ENCODE data around the gene OGFOD2. TPM values are rescaled to one million over a fixed set of nuclear protein-coding genes. Genes with fewer than 3 reads are reported as not detected.

OGFOD2 gene
- total and polyA plus RNA-seq, 9 of the 15 experiments (the other 6 are each of a cell fraction or from before 2014, with no cell fraction given), result 1.4 to 111 (median 18.5) TPM

DNA sequence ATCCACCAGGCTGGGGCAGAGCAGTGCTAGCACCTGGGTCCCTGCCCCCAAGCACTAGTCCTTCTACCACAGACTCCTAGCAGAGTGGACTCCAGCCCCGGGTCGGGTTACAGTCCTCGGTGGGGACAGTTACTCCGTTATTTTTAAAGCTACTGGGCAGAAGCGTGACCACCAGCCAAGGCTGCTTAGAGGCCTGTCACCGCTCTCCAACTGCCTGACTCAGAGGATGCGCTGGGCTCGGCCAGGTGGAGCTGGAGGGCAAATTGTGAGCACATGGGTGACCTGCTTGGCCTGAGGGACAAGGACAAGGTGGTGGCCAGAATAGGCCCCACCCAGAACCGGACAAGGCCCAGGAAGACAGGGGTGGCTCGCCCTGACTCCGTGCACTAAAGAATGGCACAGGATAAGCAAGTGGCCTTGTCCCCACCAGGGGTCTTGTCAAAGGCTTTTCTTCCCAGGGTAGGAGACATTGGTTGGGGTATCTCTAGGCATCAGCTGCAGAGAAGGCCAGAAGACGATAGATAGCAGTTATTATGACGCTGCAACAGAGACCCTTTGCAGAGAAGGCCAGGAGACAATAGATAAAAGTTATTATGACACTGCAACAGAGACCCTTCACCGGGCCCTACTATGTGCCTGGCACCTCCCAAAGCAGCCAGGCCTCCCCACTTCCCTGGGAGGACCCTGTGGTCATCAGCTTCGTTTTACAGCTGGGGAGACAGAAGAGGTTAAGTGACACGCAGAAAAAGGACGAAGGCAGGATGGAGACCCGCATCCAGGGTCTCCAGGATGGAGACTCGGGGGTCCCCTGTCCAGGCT, 10.4 kb upstream of the OGFOD2 start (continued):
- TF ChIP-seq THAP12 (CRISPR knock-in tag; IDR thresholded peaks at IDR 0.05) (no peak), ZNF24 (IDR thresholded peaks at IDR 0.05) (no peak), COPS2 (conservative IDR thresholded peaks at IDR 0.05) (no peak), MAX (CRISPR knock-in tag; IDR thresholded peaks at IDR 0.05) (peak; percentile 80), NBN (IDR thresholded peaks at IDR 0.05; ENCODE audit: low read depth) (no peak), SMAD3 (CRISPR knock-in tag; conservative IDR thresholded peaks at IDR 0.05) (no peak), ARID2 (IDR thresholded peaks at IDR 0.05) (0 out of 2 replicates have a peak, but pooled peaks have one; percentile 10), KLF13 (tag; IDR thresholded peaks at IDR 0.05; ENCODE audit: borderline replicate concordance, low read depth) (no peak), CXXC5 (CRISPR knock-in tag; IDR thresholded peaks at IDR 0.05) (no peak), POLR2AphosphoS5 (IDR thresholded peaks at IDR 0.05; ENCODE audit: control insufficient read depth, insufficient read depth, low read depth, low read length) (peak; percentile 51; the same call in 1 of the 2 replicates), CTCFL (IDR thresholded peaks at IDR 0.05; ENCODE audit: borderline replicate concordance, insufficient read depth, low read depth, low read length, poor library complexity, severe bottlenecking) (no peak), MTA2 (IDR thresholded peaks at IDR 0.05; ENCODE audit: low read depth) (no peak), L3MBTL2 (IDR thresholded peaks at IDR 0.05) (peak; percentile 20; the same call in 1 of the 2 replicates), CREB1 (IDR thresholded peaks at IDR 0.05) (0 out of 2 replicates have a peak, but pooled peaks have one; percentile 35), CREB1 (CRISPR knock-in tag; IDR thresholded peaks at IDR 0.05) (no peak)
- TF ChIP-seq, protein P1, sequence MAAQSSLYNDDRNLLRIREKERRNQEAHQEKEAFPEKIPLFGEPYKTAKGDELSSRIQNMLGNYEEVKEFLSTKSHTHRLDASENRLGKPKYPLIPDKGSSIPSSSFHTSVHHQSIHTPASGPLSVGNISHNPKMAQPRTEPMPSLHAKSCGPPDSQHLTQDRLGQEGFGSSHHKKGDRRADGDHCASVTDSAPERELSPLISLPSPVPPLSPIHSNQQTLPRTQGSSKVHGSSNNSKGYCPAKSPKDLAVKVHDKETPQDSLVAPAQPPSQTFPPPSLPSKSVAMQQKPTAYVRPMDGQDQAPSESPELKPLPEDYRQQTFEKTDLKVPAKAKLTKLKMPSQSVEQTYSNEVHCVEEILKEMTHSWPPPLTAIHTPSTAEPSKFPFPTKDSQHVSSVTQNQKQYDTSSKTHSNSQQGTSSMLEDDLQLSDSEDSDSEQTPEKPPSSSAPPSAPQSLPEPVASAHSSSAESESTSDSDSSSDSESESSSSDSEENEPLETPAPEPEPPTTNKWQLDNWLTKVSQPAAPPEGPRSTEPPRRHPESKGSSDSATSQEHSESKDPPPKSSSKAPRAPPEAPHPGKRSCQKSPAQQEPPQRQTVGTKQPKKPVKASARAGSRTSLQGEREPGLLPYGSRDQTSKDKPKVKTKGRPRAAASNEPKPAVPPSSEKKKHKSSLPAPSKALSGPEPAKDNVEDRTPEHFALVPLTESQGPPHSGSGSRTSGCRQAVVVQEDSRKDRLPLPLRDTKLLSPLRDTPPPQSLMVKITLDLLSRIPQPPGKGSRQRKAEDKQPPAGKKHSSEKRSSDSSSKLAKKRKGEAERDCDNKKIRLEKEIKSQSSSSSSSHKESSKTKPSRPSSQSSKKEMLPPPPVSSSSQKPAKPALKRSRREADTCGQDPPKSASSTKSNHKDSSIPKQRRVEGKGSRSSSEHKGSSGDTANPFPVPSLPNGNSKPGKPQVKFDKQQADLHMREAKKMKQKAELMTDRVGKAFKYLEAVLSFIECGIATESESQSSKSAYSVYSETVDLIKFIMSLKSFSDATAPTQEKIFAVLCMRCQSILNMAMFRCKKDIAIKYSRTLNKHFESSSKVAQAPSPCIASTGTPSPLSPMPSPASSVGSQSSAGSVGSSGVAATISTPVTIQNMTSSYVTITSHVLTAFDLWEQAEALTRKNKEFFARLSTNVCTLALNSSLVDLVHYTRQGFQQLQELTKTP (IDR thresholded peaks at IDR 0.05; ENCODE audit: low read depth in 1 of 2, partially characterized antibody in 2 of 2), result peak in 1 of 2 experiments; percentile 73
- TF ChIP-seq, protein P2, sequence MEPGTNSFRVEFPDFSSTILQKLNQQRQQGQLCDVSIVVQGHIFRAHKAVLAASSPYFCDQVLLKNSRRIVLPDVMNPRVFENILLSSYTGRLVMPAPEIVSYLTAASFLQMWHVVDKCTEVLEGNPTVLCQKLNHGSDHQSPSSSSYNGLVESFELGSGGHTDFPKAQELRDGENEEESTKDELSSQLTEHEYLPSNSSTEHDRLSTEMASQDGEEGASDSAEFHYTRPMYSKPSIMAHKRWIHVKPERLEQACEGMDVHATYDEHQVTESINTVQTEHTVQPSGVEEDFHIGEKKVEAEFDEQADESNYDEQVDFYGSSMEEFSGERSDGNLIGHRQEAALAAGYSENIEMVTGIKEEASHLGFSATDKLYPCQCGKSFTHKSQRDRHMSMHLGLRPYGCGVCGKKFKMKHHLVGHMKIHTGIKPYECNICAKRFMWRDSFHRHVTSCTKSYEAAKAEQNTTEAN (CRISPR knock-in tag; IDR thresholded peaks at IDR 0.05), result no peak

All from K562 (cell line).